ENCODE results near the gene TMPRSS3. TPM values are rescaled to one million over a fixed set of nuclear protein-coding genes. Genes with fewer than 3 reads are reported as not detected.

TMPRSS3 gene
- total RNA-seq, 1 donor from 2014 or later, result 4.1 TPM

- peak; percentile 37 for ATAC-seq
- Histone ChIP-seq H3K9me3 (no peaks in the 10 kb centered on the region), H3K36me3 (no peaks in the 10 kb centered on the region), H3K4me1 (no peaks in the 10 kb centered on the region), H3K4me3 (no peak overlapping the region), H3K27me3 (peaks cover 3% of the 10 kb centered on the region), H3K27ac (no peak overlapping the region)
- peak; percentile 59 for DNase-seq
- no peak for TF ChIP-seq CTCF (IDR thresholded peaks at IDR 0.05)
- intact Hi-C loops (cut with DNase I), result no loop called here
Observed at GRCh38 chr21:42414928-42415769, 19.3 kb upstream of the TMPRSS3 start.

- ATAC-seq, result no peak
- no peak for TF ChIP-seq CTCF (IDR thresholded peaks at IDR 0.05)
Observed at GRCh38 chr21:42414553-42414927, 18.7 kb upstream of the TMPRSS3 start.

GRCh38 chr21:42414066-42414465 lies 18.2 kb upstream of the TMPRSS3 start:
- Histone ChIP-seq H3K27ac (no peak overlapping the region), H3K36me3 (no peaks in the 10 kb centered on the region), H3K4me3 (no peak overlapping the region), H3K9me3 (no peaks in the 10 kb centered on the region), H3K27me3 (peaks cover 3% of the 10 kb centered on the region), H3K4me1 (no peaks in the 10 kb centered on the region)
- TF ChIP-seq CTCF (IDR thresholded peaks at IDR 0.05), result no peak
- DNase-seq (peak; percentile 12), ATAC-seq (no peak)
- intact Hi-C loops (cut with DNase I), result no loop called here

More at GRCh38 chr21:42414553-42414927, 18.7 kb upstream of the TMPRSS3 start:
- H3K4me1 ChIP-seq, result no peaks in the 10 kb centered on the region
- H3K27me3 ChIP-seq, result peaks cover 3% of the 10 kb centered on the region
- no peaks in the 10 kb centered on the region for H3K9me3 ChIP-seq
- DNase-seq, result peak; percentile 51
- H3K4me3 ChIP-seq, result no peak overlapping the region
- no peak overlapping the region for H3K27ac ChIP-seq
- H3K36me3 ChIP-seq, result no peaks in the 10 kb centered on the region
- intact Hi-C loops (cut with DNase I), result no loop called here

DNA sequence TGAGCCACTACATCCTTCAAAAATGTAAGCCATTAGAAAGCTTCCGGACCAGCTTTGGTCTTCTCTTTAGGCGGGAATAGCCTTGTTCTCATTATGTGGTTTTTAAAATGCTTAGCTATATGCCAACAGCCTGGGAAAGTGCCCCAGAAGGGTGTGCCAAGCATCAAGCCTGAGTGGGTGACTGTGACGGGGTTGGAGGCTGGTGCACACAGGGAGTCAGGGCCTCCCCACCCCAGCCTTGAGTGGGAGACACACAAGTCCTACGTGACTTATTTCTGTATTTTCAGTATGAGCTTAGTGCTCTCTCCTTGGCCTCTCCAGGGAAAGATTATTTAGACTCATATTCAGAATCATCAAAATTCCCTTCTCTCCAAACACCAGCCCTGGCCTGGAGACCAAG lies 17.6 kb upstream of the TMPRSS3 start:
- H3K27me3 ChIP-seq, result peaks cover 3% of the 10 kb centered on the region
- no peaks in the 10 kb centered on the region for H3K4me1 ChIP-seq
- no peaks in the 10 kb centered on the region for H3K9me3 ChIP-seq
- TF ChIP-seq CTCF (IDR thresholded peaks at IDR 0.05), result no peak
- intact Hi-C loops (cut with DNase I), result no loop called here
- H3K27ac ChIP-seq, result no peak overlapping the region
- ATAC-seq (no peak), DNase-seq (peak; percentile 27)
- H3K4me3 ChIP-seq, result no peak overlapping the region
- no peaks in the 10 kb centered on the region for H3K36me3 ChIP-seq

GRCh38 chr21:42413093-42413492 lies 17.2 kb upstream of the TMPRSS3 start:
- peak; percentile 42 for DNase-seq
- no peak for ATAC-seq
- H3K9me3 ChIP-seq, result no peaks in the 10 kb centered on the region
- intact Hi-C loops (cut with DNase I), result no loop called here
- no peaks in the 10 kb centered on the region for H3K36me3 ChIP-seq
- TF ChIP-seq CTCF (IDR thresholded peaks at IDR 0.05), result no peak
- peaks cover 3% of the 10 kb centered on the region for H3K27me3 ChIP-seq
- no peak overlapping the region for H3K4me3 ChIP-seq
- H3K27ac ChIP-seq, result no peak overlapping the region
- H3K4me1 ChIP-seq, result no peaks in the 10 kb centered on the region

All from upper lobe of right lung (tissue), 1 donor.